DMS 273 (cell line): ENCODE data around the gene FETUB.

ENCODE experiments used
- DNase-seq: peaks from one replicate; lab custom pipeline; 2025; ENCODE audit not compliant: unreplicated experiment; lab: John Stamatoyannopoulos, UW

The FETUB gene

GRCh38 chr3:186612721-186613636 lies 27.2 kb upstream of the FETUB start, which contains the start of gene AHSG:
Gene AHSG (plus strand): TSS chr3:186613060. CDS start chr3:186613142, 82 bp downstream.
- no peak for DNase-seq

GRCh38 chr3:186613637-186614265 lies 26.4 kb upstream of the FETUB start:
- peak; percentile 25 for DNase-seq

GRCh38 chr3:186614266-186614596 lies 26.0 kb upstream of the FETUB start:
- DNase-seq: no peak

- DNase-seq: peak; percentile 88
Observed at GRCh38 chr3:186614597-186615483, 25.4 kb upstream of the FETUB start.

GRCh38 chr3:186616299-186616617 lies 23.9 kb upstream of the FETUB start:
- DNase-seq: no peak

GRCh38 chr3:186617036-186617946 lies 22.9 kb upstream of the FETUB start:
- DNase-seq: peak; percentile 96

GRCh38 chr3:186618318-186618938 lies 21.8 kb upstream of the FETUB start:
- DNase-seq: no peak

- DNase-seq: no peak
Observed at GRCh38 chr3:186619787-186620212, 20.4 kb upstream of the FETUB start.

- no peak for DNase-seq
Observed at GRCh38 chr3:186620213-186621092, 19.7 kb upstream of the FETUB start.

GRCh38 chr3:186621894-186622650 lies 18.1 kb upstream of the FETUB start:
- no peak for DNase-seq

GRCh38 chr3:186622651-186623310 lies 17.4 kb upstream of the FETUB start:
- DNase-seq: no peak

- DNase-seq: no peak
Observed at GRCh38 chr3:186624598-186624997, 15.6 kb upstream of the FETUB start.

GRCh38 chr3:186625600-186626042 lies 14.6 kb upstream of the FETUB start:
- DNase-seq: no peak

- DNase-seq: no peak
Observed at GRCh38 chr3:186626254-186626847, 13.8 kb upstream of the FETUB start.

GRCh38 chr3:186627852-186628414 lies 12.3 kb upstream of the FETUB start:
- DNase-seq: no peak

- no peak for DNase-seq
Observed at GRCh38 chr3:186628756-186629155, 11.4 kb upstream of the FETUB start.
